Measurements from ENCODE around the gene DGKZ.

- TF ChIP-seq CTCF (IDR thresholded peaks at IDR 0.05; ENCODE audit: low read depth, low read length) (no peak), EZH2phosphoT487 (IDR thresholded peaks at IDR 0.05; ENCODE audit: low read depth) (no peak)
Observed at GRCh38 chr11:46393231-46393616, 46.0 kb downstream of the DGKZ start.

Measured in OCI-LY3 (cell line).